WTC11 (cell line): ENCODE measurements around the gene SLC37A1. TPM values are rescaled to one million over a fixed set of nuclear protein-coding genes. Genes with fewer than 3 reads are reported as not detected.

Source experiments
- ATAC-seq: fragments of 200-7000 bp; cut with Tn5 transposase; 2 replicates; pipeline ENCODE4 v1.10.0; 2021; ENCODE audit warnings: mild to moderate bottlenecking, moderate library complexity
- CTCF ChIA-PET: fragments of 300-600 bp; sonication (Branson Sonifier 250); formaldehyde crosslinking; loops from one replicate; lab custom pipeline; 2021; ENCODE audit warnings: antibody characterized with exemption; lab: Charles Lee
- POLR2A ChIA-PET: fragments of 350-600 bp; sonication (Branson Sonifier 250); formaldehyde crosslinking; loops from one replicate; lab custom pipeline; 2021; ENCODE audit warnings: antibody characterized with exemption; lab: Charles Lee
- DNase-seq: peaks from one replicate; pipeline ENCODE4 v3.0.0; 2021; ENCODE audit warnings: low spot score
- H3K27ac Mint-ChIP-seq: 2 replicates; pipeline ENCODE4 v1.8.0; 2021; ENCODE audit warnings: mixed read lengths
- H3K27me3 Mint-ChIP-seq: 2 replicates; pipeline ENCODE4 v1.8.0; 2021; ENCODE audit warnings: low read depth, mild to moderate bottlenecking, moderate library complexity, mixed read lengths
- H3K36me3 Mint-ChIP-seq: 2 replicates; pipeline ENCODE4 v1.8.0; 2021; ENCODE audit warnings: mixed read lengths
- H3K4me1 Mint-ChIP-seq: 2 replicates; pipeline ENCODE4 v1.8.0; 2022; ENCODE audit warnings: mixed read lengths
- H3K4me3 Mint-ChIP-seq: 2 replicates; pipeline ENCODE4 v1.8.0; 2021; ENCODE audit warnings: mild to moderate bottlenecking, moderate library complexity, mixed read lengths
- H3K9me3 Mint-ChIP-seq: 2 replicates; pipeline ENCODE4 v1.8.0; 2021; ENCODE audit warnings: mixed read lengths
- ATF1 ChIP-seq: sonication (generic); formaldehyde crosslinking; IDR thresholded peaks from 2 replicates; pipeline ENCODE4 v1.8.1; 2023; ENCODE audit warnings: mild to moderate bottlenecking, moderate library complexity, missing genetic modification reagents
- ATF3 ChIP-seq: sonication (generic); formaldehyde crosslinking; conservative IDR thresholded peaks from 2 replicates; pipeline ENCODE4 v1.8.1; 2022; ENCODE audit warnings: mild to moderate bottlenecking, missing genetic modification reagents
- FOXJ3 ChIP-seq: sonication (generic); formaldehyde crosslinking; IDR thresholded peaks from 2 replicates; pipeline ENCODE4 v1.9.0; 2021; ENCODE audit warnings: missing genetic modification reagents, mild to moderate bottlenecking, borderline replicate concordance
- FOXP1 ChIP-seq: sonication (generic); formaldehyde crosslinking; IDR thresholded peaks from 2 replicates; pipeline ENCODE4 v1.8.0; 2022; ENCODE audit warnings: missing genetic modification reagents, mild to moderate bottlenecking, moderate library complexity, borderline replicate concordance
- GABPB1 ChIP-seq: sonication (generic); formaldehyde crosslinking; IDR thresholded peaks from 2 replicates; pipeline ENCODE4 v1.8.1; 2023; ENCODE audit warnings: mild to moderate bottlenecking, missing genetic modification reagents
- GRHL2 ChIP-seq: fragments of 250-450 bp; sonication (Bioruptor Pico); IDR thresholded peaks from 2 replicates; pipeline ENCODE4 v1.8.0; 2022; ENCODE audit warnings: mild to moderate bottlenecking, moderate library complexity; ENCODE audit not compliant: insufficient replicate concordance, severe bottlenecking
- JAZF1 ChIP-seq: fragments of 250-450 bp; sonication (Bioruptor Pico); IDR thresholded peaks from 2 replicates; pipeline ENCODE4 v1.9.0; 2021; ENCODE audit warnings: moderate library complexity, mild to moderate bottlenecking, inconsistent platforms
- MYBL2 ChIP-seq: sonication (generic); formaldehyde crosslinking; IDR thresholded peaks from 2 replicates; pipeline ENCODE4 v1.8.1; 2023; ENCODE audit warnings: mild to moderate bottlenecking, moderate library complexity, missing genetic modification reagents
- NFATC4 ChIP-seq: fragments of 250-450 bp; sonication (Bioruptor Pico); IDR thresholded peaks from 2 replicates; pipeline ENCODE4 v1.9.0; 2021; ENCODE audit warnings: mild to moderate bottlenecking
- NFYB ChIP-seq: sonication (generic); formaldehyde crosslinking; conservative IDR thresholded peaks from 2 replicates; pipeline ENCODE4 v1.8.0; 2022; ENCODE audit warnings: low read depth, missing genetic modification reagents
- NR1H2 ChIP-seq: sonication (generic); formaldehyde crosslinking; IDR thresholded peaks from 2 replicates; pipeline ENCODE4 v1.9.0; 2021; ENCODE audit warnings: mild to moderate bottlenecking, moderate library complexity, missing genetic modification reagents
- OVOL2 ChIP-seq: fragments of 250-450 bp; sonication (Bioruptor Pico); IDR thresholded peaks from 2 replicates; pipeline ENCODE4 v1.9.0; 2021; ENCODE audit warnings: mild to moderate bottlenecking, borderline replicate concordance
- PREB ChIP-seq: sonication (generic); formaldehyde crosslinking; IDR thresholded peaks from 2 replicates; pipeline ENCODE4 v1.8.1; 2022; ENCODE audit warnings: mild to moderate bottlenecking, missing genetic modification reagents, moderate library complexity, borderline replicate concordance
- TEAD4 ChIP-seq: sonication (generic); formaldehyde crosslinking; IDR thresholded peaks from 2 replicates; pipeline ENCODE4 v1.8.0; 2022; ENCODE audit warnings: mild to moderate bottlenecking, missing genetic modification reagents
- TP53 ChIP-seq: sonication (generic); formaldehyde crosslinking; IDR thresholded peaks from 2 replicates; pipeline ENCODE4 v1.8.1; 2023; ENCODE audit warnings: mild to moderate bottlenecking, missing genetic modification reagents
- ZNF121 ChIP-seq: sonication (generic); formaldehyde crosslinking; IDR thresholded peaks from 2 replicates; pipeline ENCODE4 v1.8.0; 2023; ENCODE audit warnings: missing genetic modification reagents
- ZNF317 ChIP-seq: sonication (generic); formaldehyde crosslinking; IDR thresholded peaks from 2 replicates; pipeline ENCODE4 v1.8.1; 2023; ENCODE audit warnings: low read depth, mild to moderate bottlenecking, moderate library complexity, missing genetic modification reagents, borderline replicate concordance
- ZNF396 ChIP-seq: fragments of 250-450 bp; sonication (Bioruptor Pico); IDR thresholded peaks from 2 replicates; pipeline ENCODE4 v1.8.0; 2021; ENCODE audit warnings: mild to moderate bottlenecking, moderate library complexity, borderline replicate concordance
- total RNA-seq: library from RNA; stranded (reverse); gene quantifications from 3 replicates; pipeline ENCODE4 v1.2.3, GENCODE V29; 2021
- TF ChIP-seq, protein P1 (sequence below): sonication (generic); formaldehyde crosslinking; IDR thresholded peaks from 2 replicates; pipeline ENCODE4 v1.8.1; 2023; ENCODE audit warnings: mild to moderate bottlenecking, missing genetic modification reagents
- TF ChIP-seq, protein P2 (sequence below): sonication (generic); formaldehyde crosslinking; IDR thresholded peaks from 2 replicates; pipeline ENCODE4 v1.8.1; 2023; ENCODE audit warnings: mild to moderate bottlenecking, missing genetic modification reagents
- TF ChIP-seq, protein P3 (sequence below): sonication (generic); formaldehyde crosslinking; IDR thresholded peaks from 2 replicates; pipeline ENCODE4 v1.8.0; 2022; ENCODE audit warnings: mild to moderate bottlenecking, missing genetic modification reagents
- TF ChIP-seq, protein P4 (sequence below): fragments of 250-450 bp; sonication (Bioruptor Pico); IDR thresholded peaks from 2 replicates; pipeline ENCODE4 v1.9.0; 2021; ENCODE audit warnings: mild to moderate bottlenecking
- TF ChIP-seq, protein P5 (sequence below): sonication (generic); formaldehyde crosslinking; IDR thresholded peaks from 2 replicates; pipeline ENCODE4 v1.8.0; 2022; ENCODE audit warnings: mild to moderate bottlenecking, missing genetic modification reagents
- TF ChIP-seq, protein P6 (sequence below): fragments of 250-450 bp; sonication (Bioruptor Pico); IDR thresholded peaks from 2 replicates; pipeline ENCODE4 v2.1.2; 2022; ENCODE audit warnings: mild to moderate bottlenecking, moderate library complexity

The SLC37A1 gene
- total RNA-seq, 1 experiment from 2014 or later: 22.7 TPM

- TF ChIP-seq, protein P1, sequence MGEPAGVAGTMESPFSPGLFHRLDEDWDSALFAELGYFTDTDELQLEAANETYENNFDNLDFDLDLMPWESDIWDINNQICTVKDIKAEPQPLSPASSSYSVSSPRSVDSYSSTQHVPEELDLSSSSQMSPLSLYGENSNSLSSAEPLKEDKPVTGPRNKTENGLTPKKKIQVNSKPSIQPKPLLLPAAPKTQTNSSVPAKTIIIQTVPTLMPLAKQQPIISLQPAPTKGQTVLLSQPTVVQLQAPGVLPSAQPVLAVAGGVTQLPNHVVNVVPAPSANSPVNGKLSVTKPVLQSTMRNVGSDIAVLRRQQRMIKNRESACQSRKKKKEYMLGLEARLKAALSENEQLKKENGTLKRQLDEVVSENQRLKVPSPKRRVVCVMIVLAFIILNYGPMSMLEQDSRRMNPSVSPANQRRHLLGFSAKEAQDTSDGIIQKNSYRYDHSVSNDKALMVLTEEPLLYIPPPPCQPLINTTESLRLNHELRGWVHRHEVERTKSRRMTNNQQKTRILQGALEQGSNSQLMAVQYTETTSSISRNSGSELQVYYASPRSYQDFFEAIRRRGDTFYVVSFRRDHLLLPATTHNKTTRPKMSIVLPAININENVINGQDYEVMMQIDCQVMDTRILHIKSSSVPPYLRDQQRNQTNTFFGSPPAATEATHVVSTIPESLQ (CRISPR knock-in tag): no peak
Observed at GRCh38 chr21:42585881-42586280, 72.2 kb downstream of the SLC37A1 start (continued).

- no peak for TF ChIP-seq MYBL2 (CRISPR knock-in tag)
- TF ChIP-seq TP53: no peak
- TF ChIP-seq, protein P2, sequence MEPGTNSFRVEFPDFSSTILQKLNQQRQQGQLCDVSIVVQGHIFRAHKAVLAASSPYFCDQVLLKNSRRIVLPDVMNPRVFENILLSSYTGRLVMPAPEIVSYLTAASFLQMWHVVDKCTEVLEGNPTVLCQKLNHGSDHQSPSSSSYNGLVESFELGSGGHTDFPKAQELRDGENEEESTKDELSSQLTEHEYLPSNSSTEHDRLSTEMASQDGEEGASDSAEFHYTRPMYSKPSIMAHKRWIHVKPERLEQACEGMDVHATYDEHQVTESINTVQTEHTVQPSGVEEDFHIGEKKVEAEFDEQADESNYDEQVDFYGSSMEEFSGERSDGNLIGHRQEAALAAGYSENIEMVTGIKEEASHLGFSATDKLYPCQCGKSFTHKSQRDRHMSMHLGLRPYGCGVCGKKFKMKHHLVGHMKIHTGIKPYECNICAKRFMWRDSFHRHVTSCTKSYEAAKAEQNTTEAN (CRISPR knock-in tag): no peak
- TF ChIP-seq, protein P3, sequence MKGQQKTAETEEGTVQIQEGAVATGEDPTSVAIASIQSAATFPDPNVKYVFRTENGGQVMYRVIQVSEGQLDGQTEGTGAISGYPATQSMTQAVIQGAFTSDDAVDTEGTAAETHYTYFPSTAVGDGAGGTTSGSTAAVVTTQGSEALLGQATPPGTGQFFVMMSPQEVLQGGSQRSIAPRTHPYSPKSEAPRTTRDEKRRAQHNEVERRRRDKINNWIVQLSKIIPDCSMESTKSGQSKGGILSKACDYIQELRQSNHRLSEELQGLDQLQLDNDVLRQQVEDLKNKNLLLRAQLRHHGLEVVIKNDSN (CRISPR knock-in tag): no peak
- TF ChIP-seq FOXJ3 (CRISPR knock-in tag): no peak
- TF ChIP-seq, protein P4, sequence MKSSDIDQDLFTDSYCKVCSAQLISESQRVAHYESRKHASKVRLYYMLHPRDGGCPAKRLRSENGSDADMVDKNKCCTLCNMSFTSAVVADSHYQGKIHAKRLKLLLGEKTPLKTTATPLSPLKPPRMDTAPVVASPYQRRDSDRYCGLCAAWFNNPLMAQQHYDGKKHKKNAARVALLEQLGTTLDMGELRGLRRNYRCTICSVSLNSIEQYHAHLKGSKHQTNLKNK (CRISPR knock-in tag): no peak
- TF ChIP-seq GABPB1 (CRISPR knock-in tag): no peak
- no peak for TF ChIP-seq JAZF1 (CRISPR knock-in tag)
- TF ChIP-seq ATF3 (CRISPR knock-in tag): no peak
- TF ChIP-seq NFATC4 (CRISPR knock-in tag): no peak
- TF ChIP-seq, protein P1 (CRISPR knock-in tag): no peak
- TF ChIP-seq, protein P5, sequence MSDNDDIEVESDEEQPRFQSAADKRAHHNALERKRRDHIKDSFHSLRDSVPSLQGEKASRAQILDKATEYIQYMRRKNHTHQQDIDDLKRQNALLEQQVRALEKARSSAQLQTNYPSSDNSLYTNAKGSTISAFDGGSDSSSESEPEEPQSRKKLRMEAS (CRISPR knock-in tag): no peak
- TF ChIP-seq ZNF121 (CRISPR knock-in tag): no peak
- TF ChIP-seq, all 79 proteins: peak for 0
- CTCF ChIA-PET: no interaction called here
Observed at GRCh38 chr21:42586406-42586805, 72.8 kb downstream of the SLC37A1 start.

GRCh38 chr21:42587036-42587435 is 73.4 kb downstream of the SLC37A1 start:
- ATAC-seq (no peak), DNase-seq (no peak)
- Mint-ChIP-seq H3K9me3 (no peaks in the 10 kb centered on the region), H3K36me3 (no peaks in the 10 kb centered on the region), H3K27ac (peak overlapping the region; percentile 38; the same call in 1 of the 2 replicates), H3K27me3 (no peaks in the 10 kb centered on the region), H3K4me3 (no peak overlapping the region), H3K4me1 (peaks cover 3% of the 10 kb centered on the region)
- CTCF ChIA-PET: no interaction called here
- POLR2A ChIA-PET: no interaction called here
- TF ChIP-seq NFYB (CRISPR knock-in tag) (no peak), ZNF317 (no peak), GRHL2 (no peak), NR1H2 (CRISPR knock-in tag) (no peak), ATF3 (CRISPR knock-in tag) (no peak), TEAD4 (CRISPR knock-in tag) (no peak), FOXP1 (CRISPR knock-in tag) (no peak), PREB (CRISPR knock-in tag) (no peak), OVOL2 (CRISPR knock-in tag) (no peak), ATF1 (CRISPR knock-in tag) (no peak), ZNF396 (CRISPR knock-in tag) (no peak)
- TF ChIP-seq, protein P6, sequence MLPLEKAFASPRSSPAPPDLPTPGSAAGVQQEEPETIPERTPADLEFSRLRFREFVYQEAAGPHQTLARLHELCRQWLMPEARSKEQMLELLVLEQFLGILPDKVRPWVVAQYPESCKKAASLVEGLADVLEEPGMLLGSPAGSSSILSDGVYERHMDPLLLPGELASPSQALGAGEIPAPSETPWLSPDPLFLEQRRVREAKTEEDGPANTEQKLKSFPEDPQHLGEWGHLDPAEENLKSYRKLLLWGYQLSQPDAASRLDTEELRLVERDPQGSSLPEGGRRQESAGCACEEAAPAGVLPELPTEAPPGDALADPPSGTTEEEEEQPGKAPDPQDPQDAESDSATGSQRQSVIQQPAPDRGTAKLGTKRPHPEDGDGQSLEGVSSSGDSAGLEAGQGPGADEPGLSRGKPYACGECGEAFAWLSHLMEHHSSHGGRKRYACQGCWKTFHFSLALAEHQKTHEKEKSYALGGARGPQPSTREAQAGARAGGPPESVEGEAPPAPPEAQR (CRISPR knock-in tag): no peak

More at GRCh38 chr21:42586406-42586805, 72.8 kb downstream of the SLC37A1 start:
- Mint-ChIP-seq H3K36me3 (no peaks in the 10 kb centered on the region), H3K4me1 (no peaks in the 10 kb centered on the region), H3K27me3 (no peaks in the 10 kb centered on the region), H3K9me3 (no peaks in the 10 kb centered on the region), H3K27ac (no peak overlapping the region), H3K4me3 (no peak overlapping the region)
- DNase-seq (no peak), ATAC-seq (no peak)
- POLR2A ChIA-PET: no interaction called here
